ENCODE data around the gene NR2E1.

The NR2E1 gene

DNA sequence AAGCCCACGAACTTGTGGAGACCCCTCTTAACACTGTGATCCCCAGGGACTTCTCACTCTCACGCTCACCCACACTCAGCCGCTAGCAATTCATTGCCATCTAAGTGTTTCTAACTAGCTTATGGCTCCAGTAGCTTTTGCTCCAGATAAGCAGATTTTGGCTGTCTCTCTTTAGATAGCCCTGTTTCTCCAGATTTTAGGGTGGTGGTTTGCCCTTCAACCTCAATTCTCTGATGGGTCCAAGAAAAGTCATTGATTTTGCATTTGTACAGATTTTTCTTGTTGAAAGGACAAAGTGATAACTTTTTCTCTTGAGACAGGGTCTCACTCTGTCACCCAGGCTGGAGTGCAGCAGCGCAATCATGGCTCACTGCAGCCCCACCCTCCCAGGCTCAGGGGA, 41.2 kb downstream of the NR2E1 start:
- DNase-seq (ENCODE audit: low read depth in 2 of 3, low spot score in 2 of 3), result no peak

GRCh38 chr6:108209738-108210137, 43.9 kb downstream of the NR2E1 start:
- DNase-seq (ENCODE audit: low read depth in 2 of 3, low spot score in 2 of 3), result no peak

GRCh38 chr6:108210556-108210955, 44.7 kb downstream of the NR2E1 start:
- DNase-seq (ENCODE audit: low read depth in 2 of 3, low spot score in 2 of 3), result no peak

GRCh38 chr6:108211671-108212070, 45.8 kb downstream of the NR2E1 start:
- no peak for DNase-seq (ENCODE audit: low read depth in 2 of 3, low spot score in 2 of 3)

DNA sequence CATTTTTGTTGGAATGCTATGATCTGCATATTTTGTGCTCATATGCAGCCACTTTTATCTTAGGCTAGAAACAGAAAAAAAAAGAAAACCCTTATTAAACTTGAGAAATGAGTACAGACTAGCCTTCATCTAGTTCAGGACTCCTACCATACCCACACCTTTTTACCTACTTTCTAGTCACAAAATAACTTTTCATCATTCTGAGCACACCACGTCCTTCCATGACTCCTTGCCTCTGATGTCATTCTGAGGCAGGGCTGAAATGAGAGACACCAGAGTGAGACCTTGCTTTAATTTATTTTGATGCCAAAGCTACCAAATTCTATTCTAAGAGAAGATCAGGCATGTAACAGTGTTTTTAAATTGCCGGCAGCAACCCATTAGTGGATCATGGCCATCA, 56.2 kb downstream of the NR2E1 start:
- DNase-seq (ENCODE audit: low read depth in 2 of 3, low spot score in 2 of 3), result no peak

- DNase-seq (ENCODE audit: low read depth in 2 of 3, low spot score in 2 of 3), result no peak
Observed at GRCh38 chr6:108222504-108222903, 56.7 kb downstream of the NR2E1 start.

DNA sequence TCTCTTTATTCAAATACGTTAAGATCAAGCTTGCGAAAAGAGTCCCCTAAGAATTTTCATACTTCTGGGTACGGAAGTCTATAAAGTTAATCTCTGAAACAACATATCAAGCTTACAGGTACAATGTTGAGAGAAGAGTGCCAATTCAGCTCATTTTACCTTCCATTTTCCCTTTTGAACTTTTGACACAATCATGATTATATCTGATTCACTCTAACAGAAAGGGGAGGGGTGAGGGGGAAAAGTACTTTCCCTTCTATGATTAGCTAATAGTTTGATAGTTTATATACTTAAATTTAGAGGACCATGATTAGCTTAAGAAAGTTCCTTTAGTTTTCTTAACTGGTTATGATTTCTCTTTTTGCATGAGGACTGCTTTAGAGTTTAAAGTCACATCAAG, 61.5 kb downstream of the NR2E1 start:
- DNase-seq (ENCODE audit: low read depth in 2 of 3, low spot score in 2 of 3), result no peak

- no peak for DNase-seq (ENCODE audit: low read depth in 2 of 3, low spot score in 2 of 3)
Observed at GRCh38 chr6:108228416-108228815, 62.6 kb downstream of the NR2E1 start.

GRCh38 chr6:108235127-108235526, 69.3 kb downstream of the NR2E1 start:
- DNase-seq (ENCODE audit: low read depth in 2 of 3, low spot score in 2 of 3), result no peak

GRCh38 chr6:108236791-108237190, 71.0 kb downstream of the NR2E1 start:
- no peak for DNase-seq (ENCODE audit: low read depth in 2 of 3, low spot score in 2 of 3)

DNA sequence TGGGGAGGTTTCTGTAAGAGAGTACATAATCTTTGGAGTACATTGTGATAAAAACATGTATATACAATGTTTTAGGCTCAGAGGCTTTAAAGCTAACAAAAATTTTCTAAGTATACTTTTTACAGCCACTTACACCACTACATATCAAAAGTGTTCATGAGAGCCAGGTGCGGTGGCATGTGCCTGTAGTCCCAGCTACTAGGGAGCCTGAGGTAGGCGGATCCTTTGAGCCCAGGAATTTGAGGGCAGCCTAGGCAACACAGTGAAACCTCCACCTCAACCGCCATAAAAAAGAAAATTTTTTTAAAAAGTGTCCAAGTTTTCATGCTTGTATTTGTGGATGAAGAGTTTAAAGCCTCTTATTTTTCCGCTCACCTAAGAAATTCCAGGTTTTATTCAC, 72.5 kb downstream of the NR2E1 start:
- DNase-seq (ENCODE audit: low read depth in 2 of 3, low spot score in 2 of 3), result no peak

All from activated CD8-positive, alpha-beta memory T cell treated with anti-CD3 and anti-CD28 coated beads for 48 hours (primary cell).